ENCODE results near the gene ERICH6B. TPM values are rescaled to one million over a fixed set of nuclear protein-coding genes. Genes with fewer than 3 reads are reported as not detected.

Gene ERICH6B
- polyA plus RNA-seq, 10 donors = 0.32 to 2.7 (median 1.1) TPM

- no peak for DNase-seq
Measured at GRCh38 chr13:45501175-45501526, 114.4 kb downstream of the ERICH6B start.

GRCh38 chr13:45500492-45501174 lies 114.9 kb downstream of the ERICH6B start:
- peak in 1 of 3 donors; percentile 60 for DNase-seq

- DNase-seq = no peak
Measured at GRCh38 chr13:45496942-45497341, 118.6 kb downstream of the ERICH6B start.

- peak in 1 of 3 donors; percentile 14 for DNase-seq
Measured at GRCh38 chr13:45492538-45492937, 123.0 kb downstream of the ERICH6B start.

Other genes with a start within 250 kb of the ERICH6B start
- 10 to 100 TPM; 12.3 to 26.2 (median 15.3) TPM for gene SLC25A30, start 197.4 kb downstream of the ERICH6B start, polyA plus RNA-seq (ENCODE audit: insufficient read length in 10 of 10)
- gene COG3, start 150.8 kb downstream of the ERICH6B start, polyA plus RNA-seq (ENCODE audit: insufficient read length in 10 of 10) = 10 to 100 TPM; 16.5 to 25.6 (median 20.5) TPM
- not detected for gene CBY2, start 86.6 kb upstream of the ERICH6B start, polyA plus RNA-seq (ENCODE audit: insufficient read length in 10 of 10)
- gene SIAH3, start 236.0 kb upstream of the ERICH6B start, polyA plus RNA-seq (ENCODE audit: insufficient read length in 10 of 10) = under 1 TPM; 0.05 to 0.42 (median 0.09) TPM

Data from muscle of back (tissue), 11 donors.